GM21381 (cell line): ENCODE results near the gene GALNT9.
"Not testable (repeated sequence)": the region's sequence is repeated elsewhere in the genome, so short reads cannot be mapped to it uniquely, and the experiment has no call there.

Experiments
- ATAC-seq: cut with Tn5 transposase; IDR thresholded peaks from one replicate; pipeline ENCODE4 v1.9.1; 2021; ENCODE audit warnings: mild to moderate bottlenecking, moderate library complexity; ENCODE audit not compliant: unreplicated experiment

GALNT9 gene

GRCh38 chr12:132149526-132149925, 179.9 kb downstream of the GALNT9 start:
- not testable (repeated sequence) for ATAC-seq

GRCh38 chr12:132148368-132149045, 180.9 kb downstream of the GALNT9 start:
- ATAC-seq: no peak

DNA sequence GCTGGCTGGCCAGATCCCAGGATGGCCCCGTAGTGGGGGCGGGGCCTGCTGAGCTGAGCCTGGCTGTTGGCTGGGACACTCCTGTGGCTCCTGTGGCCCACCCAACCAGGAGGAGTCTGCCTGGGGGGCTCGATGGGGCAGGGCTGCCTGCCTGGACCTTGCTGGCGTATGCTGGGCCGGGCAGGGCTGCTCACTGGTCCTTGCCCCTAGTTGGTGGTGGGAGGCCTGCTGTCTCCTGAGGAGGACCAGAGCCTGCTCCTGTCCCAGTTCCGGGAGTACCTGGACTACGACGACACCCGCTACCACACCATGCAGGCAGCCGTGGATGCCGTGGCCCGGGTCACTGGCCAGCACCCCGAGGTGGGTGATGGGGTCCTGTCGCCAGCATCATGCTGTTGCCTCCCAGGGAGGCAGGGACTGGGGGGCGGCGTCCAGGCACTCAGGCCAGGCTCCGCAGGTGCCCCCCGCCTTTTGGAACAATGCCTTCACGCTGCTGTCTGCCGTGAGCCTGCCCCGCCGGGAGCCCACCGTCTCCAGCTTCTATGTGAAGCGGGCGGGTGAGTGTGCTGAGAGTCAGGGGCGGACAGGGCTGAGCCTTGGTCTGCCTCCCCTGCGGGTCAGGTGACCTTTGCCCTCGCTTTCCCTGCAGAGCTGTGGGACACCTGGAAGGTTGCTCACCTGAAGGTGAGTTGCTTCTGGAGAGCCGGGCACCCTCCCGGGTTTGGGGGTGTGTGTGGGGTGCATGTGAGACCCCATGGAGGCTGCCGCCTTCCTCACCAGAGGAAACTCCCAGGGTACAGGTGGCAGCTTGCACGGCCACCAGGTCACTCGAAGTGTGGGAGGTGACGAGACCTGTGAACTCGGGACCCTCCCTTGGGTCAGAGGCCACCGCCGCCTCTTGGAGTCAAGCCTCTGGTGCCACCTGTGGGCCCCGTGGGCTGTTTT, 181.7 kb downstream of the GALNT9 start:
- no peak for ATAC-seq

DNA sequence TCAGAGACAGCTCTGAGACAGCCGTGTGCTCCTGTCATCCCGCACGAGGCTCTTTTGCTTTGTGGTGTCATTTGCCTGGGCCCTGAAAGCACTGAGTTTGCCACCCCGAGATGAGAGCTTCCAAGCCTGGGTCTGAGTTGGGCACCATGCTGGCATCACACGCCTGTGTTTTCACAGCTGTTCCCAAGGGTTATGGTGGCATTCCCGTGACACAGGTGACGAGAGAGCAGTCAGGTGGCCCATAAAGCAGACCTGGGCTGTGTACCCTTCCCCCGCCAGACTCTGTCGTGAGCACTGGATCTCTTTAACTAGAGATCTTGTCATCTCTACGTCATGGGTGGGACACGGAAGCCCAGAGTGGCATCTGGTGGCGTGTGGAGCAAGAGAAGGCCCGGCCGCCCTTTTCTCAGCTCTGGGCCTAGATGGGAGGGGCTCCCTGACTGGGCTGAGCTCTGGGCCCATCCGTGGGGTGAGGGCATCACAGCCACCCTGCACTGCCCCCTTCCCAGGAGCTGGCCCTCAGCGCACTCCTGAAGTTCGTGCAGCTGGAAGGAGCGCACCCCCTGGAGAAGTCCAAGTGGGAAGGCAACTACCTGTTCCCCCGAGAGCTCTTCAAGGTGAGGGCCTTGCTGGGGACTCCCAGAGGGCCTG, 182.5 kb downstream of the GALNT9 start:
- no peak for ATAC-seq
